UCSD-AML1 (cell line): Measurements from ENCODE around the gene COL18A1.

Experiments
- DNase-seq: peaks from one replicate; lab custom pipeline; 2025; ENCODE audit not compliant: unreplicated experiment; lab: John Stamatoyannopoulos, UW

Gene COL18A1

GRCh38 chr21:45454060-45454925 lies 49.3 kb downstream of the COL18A1 start:
- no peak for DNase-seq

GRCh38 chr21:45454926-45455673 lies 50.1 kb downstream of the COL18A1 start:
- DNase-seq: peak; percentile 65

GRCh38 chr21:45455674-45456583 lies 51.0 kb downstream of the COL18A1 start:
- DNase-seq: no peak

GRCh38 chr21:45456584-45457160 lies 51.7 kb downstream of the COL18A1 start:
- no peak for DNase-seq

- no peak for DNase-seq
Observed at GRCh38 chr21:45457161-45457831, 52.3 kb downstream of the COL18A1 start.

GRCh38 chr21:45457832-45458172 lies 52.8 kb downstream of the COL18A1 start:
- DNase-seq: no peak

GRCh38 chr21:45458281-45459170 lies 53.6 kb downstream of the COL18A1 start:
- DNase-seq: no peak

GRCh38 chr21:45459171-45460010 lies 54.4 kb downstream of the COL18A1 start:
- DNase-seq: no peak

- DNase-seq: no peak
Observed at GRCh38 chr21:45460011-45460565, 55.1 kb downstream of the COL18A1 start.

GRCh38 chr21:45460611-45461368 lies 55.8 kb downstream of the COL18A1 start:
- no peak for DNase-seq

GRCh38 chr21:45461369-45461750 lies 56.4 kb downstream of the COL18A1 start:
- no peak for DNase-seq

GRCh38 chr21:45461806-45462341 lies 56.9 kb downstream of the COL18A1 start:
- no peak for DNase-seq

- DNase-seq: no peak
Observed at GRCh38 chr21:45463871-45464270, 58.9 kb downstream of the COL18A1 start.

GRCh38 chr21:45464309-45464708 lies 59.3 kb downstream of the COL18A1 start:
- no peak for DNase-seq

GRCh38 chr21:45465105-45465504 lies 60.1 kb downstream of the COL18A1 start:
- DNase-seq: no peak

- DNase-seq: no peak
Observed at GRCh38 chr21:45465611-45466329, 60.8 kb downstream of the COL18A1 start.
